ENCODE data around the gene CISH.

Gene CISH

DNA sequence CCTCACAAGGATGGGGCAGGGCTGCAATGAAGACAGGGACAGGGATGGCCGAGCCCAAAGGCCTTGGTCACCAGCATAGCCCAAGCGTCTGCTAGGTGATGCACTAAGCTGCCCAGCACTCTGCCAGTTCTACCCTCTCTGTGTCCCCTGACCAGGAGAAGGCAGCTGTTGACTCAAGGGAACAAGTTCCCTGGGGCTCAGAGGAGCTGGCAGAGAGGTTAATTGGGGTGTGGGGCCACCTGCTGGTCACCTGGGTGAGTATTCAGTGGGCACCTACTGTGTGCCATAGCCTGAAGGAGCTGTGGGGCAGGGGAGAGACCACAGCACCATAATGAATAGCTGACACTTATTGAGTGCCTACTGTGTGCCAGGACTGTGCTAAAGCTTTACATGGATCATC, 41.1 kb upstream of the CISH start:
- H3K9ac ChIP-seq (ENCODE audit: low read depth, low read length, poor library complexity, severe bottlenecking): no peak overlapping the region
- no peak overlapping the region for H3K4me3 ChIP-seq (ENCODE audit: low read length, poor library complexity, severe bottlenecking)
- peaks cover 26% of the 10 kb centered on the region; the same call in 1 of the 2 replicates for H3K36me3 ChIP-seq (ENCODE audit: insufficient read depth, low read length)
- H3K79me2 ChIP-seq (ENCODE audit: insufficient read depth, low read length): no peaks in the 10 kb centered on the region
- H3K4me1 ChIP-seq (ENCODE audit: insufficient read depth, low read length, poor library complexity, severe bottlenecking): no peaks in the 10 kb centered on the region
- H2AFZ ChIP-seq (ENCODE audit: low read length): no peak overlapping the region
- no peaks in the 10 kb centered on the region for H3F3A ChIP-seq (ENCODE audit: low read depth)
- no peak overlapping the region for H3K4me2 ChIP-seq (ENCODE audit: low read depth, low read length, poor library complexity, severe bottlenecking)
- H4K20me1 ChIP-seq (ENCODE audit: insufficient read depth, low read length, poor library complexity, severe bottlenecking): no peaks in the 10 kb centered on the region
- no peaks in the 10 kb centered on the region for H3K9me3 ChIP-seq (ENCODE audit: insufficient read depth, low read depth, low read length)
- H3K27me3 ChIP-seq (ENCODE audit: insufficient read depth, low read length, poor library complexity, severe bottlenecking): no peaks in the 10 kb centered on the region
- H3K9me2 ChIP-seq (replicated peaks; ENCODE audit: low read depth, low read length): no peaks in the 10 kb centered on the region
- TF ChIP-seq, protein P1, sequence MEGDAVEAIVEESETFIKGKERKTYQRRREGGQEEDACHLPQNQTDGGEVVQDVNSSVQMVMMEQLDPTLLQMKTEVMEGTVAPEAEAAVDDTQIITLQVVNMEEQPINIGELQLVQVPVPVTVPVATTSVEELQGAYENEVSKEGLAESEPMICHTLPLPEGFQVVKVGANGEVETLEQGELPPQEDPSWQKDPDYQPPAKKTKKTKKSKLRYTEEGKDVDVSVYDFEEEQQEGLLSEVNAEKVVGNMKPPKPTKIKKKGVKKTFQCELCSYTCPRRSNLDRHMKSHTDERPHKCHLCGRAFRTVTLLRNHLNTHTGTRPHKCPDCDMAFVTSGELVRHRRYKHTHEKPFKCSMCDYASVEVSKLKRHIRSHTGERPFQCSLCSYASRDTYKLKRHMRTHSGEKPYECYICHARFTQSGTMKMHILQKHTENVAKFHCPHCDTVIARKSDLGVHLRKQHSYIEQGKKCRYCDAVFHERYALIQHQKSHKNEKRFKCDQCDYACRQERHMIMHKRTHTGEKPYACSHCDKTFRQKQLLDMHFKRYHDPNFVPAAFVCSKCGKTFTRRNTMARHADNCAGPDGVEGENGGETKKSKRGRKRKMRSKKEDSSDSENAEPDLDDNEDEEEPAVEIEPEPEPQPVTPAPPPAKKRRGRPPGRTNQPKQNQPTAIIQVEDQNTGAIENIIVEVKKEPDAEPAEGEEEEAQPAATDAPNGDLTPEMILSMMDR (conservative IDR thresholded peaks at IDR 0.05; ENCODE audit: low read length): peak; percentile 79
- TF ChIP-seq EZH2phosphoT487 (IDR thresholded peaks at IDR 0.05; ENCODE audit: borderline replicate concordance): no peak

DNA sequence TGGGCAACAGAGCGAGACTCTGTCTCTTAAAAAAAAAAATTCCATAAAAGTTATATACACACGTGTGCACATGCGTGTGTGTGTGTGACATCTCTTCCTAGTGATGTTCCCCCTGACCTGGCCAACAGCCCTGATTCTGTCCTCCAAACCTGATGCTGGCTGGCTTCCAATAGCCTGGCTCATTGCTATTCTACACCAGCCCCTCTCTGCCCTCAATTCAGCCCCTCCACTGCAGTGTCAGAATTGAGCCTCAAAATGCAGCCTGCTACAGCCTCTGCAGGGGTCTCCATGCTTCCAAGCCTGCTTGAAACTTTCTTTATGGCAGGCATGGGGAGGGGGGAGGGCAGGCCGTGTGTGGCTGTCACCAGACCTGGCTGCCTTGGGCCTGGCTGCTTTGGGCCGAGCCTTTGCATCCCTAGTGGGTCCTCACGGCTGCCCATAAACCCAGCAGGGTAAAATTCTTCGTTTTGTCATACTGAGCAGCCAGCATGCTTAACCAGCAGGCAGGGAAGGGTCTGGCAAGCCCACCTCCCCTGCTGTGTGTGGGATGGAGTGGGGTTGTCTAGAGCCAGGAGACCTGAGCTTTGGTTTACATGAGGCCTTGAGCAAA, 40.5 kb upstream of the CISH start:
- Histone ChIP-seq H4K20me1 (ENCODE audit: insufficient read depth, low read length, poor library complexity, severe bottlenecking) (no peaks in the 10 kb centered on the region), H2AFZ (ENCODE audit: low read length) (no peak overlapping the region), H3K9me2 (replicated peaks; ENCODE audit: low read depth, low read length) (no peaks in the 10 kb centered on the region), H3K27me3 (ENCODE audit: insufficient read depth, low read length, poor library complexity, severe bottlenecking) (no peaks in the 10 kb centered on the region), H3K4me1 (ENCODE audit: insufficient read depth, low read length, poor library complexity, severe bottlenecking) (no peaks in the 10 kb centered on the region), H3K9me3 (ENCODE audit: insufficient read depth, low read depth, low read length) (no peaks in the 10 kb centered on the region), H3K36me3 (ENCODE audit: insufficient read depth, low read length) (peaks cover 33% of the 10 kb centered on the region; the same call in 1 of the 2 replicates), H3K9ac (ENCODE audit: low read depth, low read length, poor library complexity, severe bottlenecking) (no peak overlapping the region), H3K4me2 (ENCODE audit: low read depth, low read length, poor library complexity, severe bottlenecking) (no peak overlapping the region), H3K4me3 (ENCODE audit: low read length, poor library complexity, severe bottlenecking) (no peak overlapping the region), H3K79me2 (ENCODE audit: insufficient read depth, low read length) (no peaks in the 10 kb centered on the region), H3F3A (ENCODE audit: low read depth) (no peaks in the 10 kb centered on the region)
- TF ChIP-seq, protein P1 (conservative IDR thresholded peaks at IDR 0.05; ENCODE audit: low read length): no peak
- no peak for TF ChIP-seq EZH2phosphoT487 (IDR thresholded peaks at IDR 0.05; ENCODE audit: borderline replicate concordance)

- no peaks in the 10 kb centered on the region for H4K20me1 ChIP-seq (ENCODE audit: insufficient read depth, low read length, poor library complexity, severe bottlenecking)
- TF ChIP-seq EZH2phosphoT487 (IDR thresholded peaks at IDR 0.05; ENCODE audit: borderline replicate concordance): no peak
- TF ChIP-seq, protein P1 (conservative IDR thresholded peaks at IDR 0.05; ENCODE audit: low read length): no peak
- H3K79me2 ChIP-seq (ENCODE audit: insufficient read depth, low read length): no peaks in the 10 kb centered on the region
These were observed 39.9 kb upstream of the CISH start for GRCh38 chr3:50651445-50651844.

More at GRCh38 chr3:50651445-50651844, 39.9 kb upstream of the CISH start:
- H3K9me3 ChIP-seq (ENCODE audit: insufficient read depth, low read depth, low read length): no peaks in the 10 kb centered on the region
- H3K4me2 ChIP-seq (ENCODE audit: low read depth, low read length, poor library complexity, severe bottlenecking): no peak overlapping the region
- H3F3A ChIP-seq (ENCODE audit: low read depth): no peaks in the 10 kb centered on the region
- no peak overlapping the region for H3K4me3 ChIP-seq (ENCODE audit: low read length, poor library complexity, severe bottlenecking)
- H2AFZ ChIP-seq (ENCODE audit: low read length): no peak overlapping the region
- H3K27me3 ChIP-seq (ENCODE audit: insufficient read depth, low read length, poor library complexity, severe bottlenecking): no peaks in the 10 kb centered on the region
- peaks cover 39% of the 10 kb centered on the region; the same call in 1 of the 2 replicates for H3K36me3 ChIP-seq (ENCODE audit: insufficient read depth, low read length)
- no peaks in the 10 kb centered on the region for H3K9me2 ChIP-seq (replicated peaks; ENCODE audit: low read depth, low read length)
- H3K9ac ChIP-seq (ENCODE audit: low read depth, low read length, poor library complexity, severe bottlenecking): no peak overlapping the region
- no peaks in the 10 kb centered on the region for H3K4me1 ChIP-seq (ENCODE audit: insufficient read depth, low read length, poor library complexity, severe bottlenecking)
